HepG2 (cell line): Measurements from ENCODE around the gene C11orf21. TPM values are rescaled to one million over a fixed set of nuclear protein-coding genes. Genes with fewer than 3 reads are reported as not detected.

Source experiments
- ATAC-seq: fragments of 200-7000 bp; cut with Tn5 transposase; 3 replicates; pipeline ENCODE4 v1.9.1; 2020; ENCODE audit warnings: mild to moderate bottlenecking, moderate library complexity
- BruUV-seq: library from RNA; stranded (reverse); fragments of 400-500 nt; replicated peaks from 2 replicates; lab custom pipeline; 2021; lab: Mats Ljungman, UMichigan
- CTCF ChIA-PET: fragments of 300-600 bp; formaldehyde crosslinking; extraction: SDS; loops from one replicate; lab custom pipeline; 2021; ENCODE audit warnings: low total read pairs, inconsistent platforms, low intra/inter-chr PET ratio; lab: Yijun Ruan, JAX
- POLR2A ChIA-PET: fragments of 350-600 bp; sonication (Branson Sonifier 250); formaldehyde crosslinking; loops from one replicate; lab custom pipeline; 2020; ENCODE audit warnings: antibody characterized with exemption, inconsistent platforms; lab: Yijun Ruan, JAX
- DNase-seq: peaks from one replicate; pipeline ENCODE4 v3.0.0-alpha.2; 2015; ENCODE audit warnings: low spot score
- FAIRE-seq: peaks from 3 replicates; lab custom pipeline; 2011; peaks lifted over from hg19 to GRCh38; lab: Jason Lieb, UNC
- H2AFZ ChIP-seq: one replicate; pipeline ENCODE4 v1.6.1; 2011; ENCODE audit warnings: low read length, inconsistent platforms
- H3K27ac ChIP-seq: fragments of 300-600 bp; 3 replicates; pipeline ENCODE4 v1.8.0; 2011; ENCODE audit warnings: mixed run types, mild to moderate bottlenecking, mixed read lengths, low read length, inconsistent platforms; ENCODE audit not compliant: insufficient read depth; ENCODE audit errors: extremely low read length
- H3K27me3 ChIP-seq, 2 experiments: fragments of 200-600 bp in 1 of 2; 2 replicates in 1 of 2; 3 replicates in 1 of 2; pipeline versions ENCODE4 v1.6.0 to v1.8.0; 2011; ENCODE audit warnings: low read length in 2 of 2, mild to moderate bottlenecking in 2 of 2, moderate library complexity in 2 of 2, inconsistent platforms in 1 of 2; ENCODE audit not compliant: insufficient read depth in 2 of 2, control insufficient read depth in 1 of 2
- H3K36me3 ChIP-seq, 2 experiments: fragments of 200-600 bp in 1 of 2; replicated peaks in 1 of 2; 2 replicates in 1 of 2; 3 replicates in 1 of 2; pipeline versions ENCODE4 v1.5.1 to v1.8.0; 2011; ENCODE audit warnings: low read length in 2 of 2, inconsistent platforms in 1 of 2; ENCODE audit not compliant: insufficient read depth in 2 of 2, control insufficient read depth in 1 of 2
- H3K4me1 ChIP-seq: 2 replicates; pipeline ENCODE4 v1.5.1; 2012; ENCODE audit warnings: low read length, inconsistent platforms; ENCODE audit not compliant: insufficient read depth
- H3K4me2 ChIP-seq: 2 replicates; pipeline ENCODE4 v1.6.0; 2011; ENCODE audit warnings: low read depth, low read length, inconsistent platforms
- H3K4me3 ChIP-seq, 3 experiments: fragments of 200-600 bp in 1 of 3; sonication (generic), shearing (Covaris generic) in 1 of 3; replicated peaks in 1 of 3; 2 replicates each; pipeline ENCODE4 v1.5.1; 2011 to 2016; ENCODE audit warnings: low read length in 3 of 3, inconsistent platforms in 2 of 3, low read depth in 2 of 3, mild to moderate bottlenecking in 2 of 3, control low read depth in 1 of 3, mixed read lengths in 1 of 3; ENCODE audit not compliant: insufficient read depth in 1 of 3
- H3K79me2 ChIP-seq: one replicate; pipeline ENCODE4 v1.6.1; 2011; ENCODE audit warnings: low read length, inconsistent platforms; ENCODE audit not compliant: insufficient read depth
- H3K9ac ChIP-seq: 2 replicates; pipeline ENCODE4 v1.6.0; 2011; ENCODE audit warnings: mild to moderate bottlenecking, low read depth, low read length, inconsistent platforms; ENCODE audit not compliant: insufficient read depth
- H3K9me3 ChIP-seq: 2 replicates; pipeline ENCODE4 v1.5.1; 2012; ENCODE audit warnings: mild to moderate bottlenecking, low read length
- H4K20me1 ChIP-seq: 2 replicates; pipeline ENCODE4 v1.6.0; 2011; ENCODE audit warnings: inconsistent platforms, mild to moderate bottlenecking, low read length, moderate library complexity; ENCODE audit not compliant: insufficient read depth
- FOXK1 ChIP-seq: sonication (generic); formaldehyde crosslinking; IDR thresholded peaks from 2 replicates; pipeline ENCODE4 v1.4.0; 2020; ENCODE audit warnings: low read depth, missing genetic modification reagents, borderline replicate concordance
- HMG20B ChIP-seq: conservative IDR thresholded peaks from 2 replicates; pipeline ENCODE4 v1.6.1; 2016; ENCODE audit warnings: missing genetic modification reagents, missing compliant biosample characterization
- TCF7L2 ChIP-seq: IDR thresholded peaks from 2 replicates; pipeline ENCODE4 v1.6.1; 2011; ENCODE audit warnings: mild to moderate bottlenecking, low read depth, low read length, moderate library complexity
- TP53 ChIP-seq: sonication (generic); formaldehyde crosslinking; conservative IDR thresholded peaks from 2 replicates; pipeline ENCODE4 v1.4.0; 2020; ENCODE audit warnings: missing genetic modification reagents
- ZBTB3 ChIP-seq: sonication (generic); formaldehyde crosslinking; IDR thresholded peaks from 2 replicates; pipeline ENCODE4 v1.4.0; 2020; ENCODE audit warnings: low read depth, mild to moderate bottlenecking, moderate library complexity, missing genetic modification reagents, borderline replicate concordance
- ZIK1 ChIP-seq: sonication (generic); formaldehyde crosslinking; IDR thresholded peaks from 2 replicates; pipeline ENCODE4 v1.5.0; 2020; ENCODE audit warnings: mild to moderate bottlenecking, low read depth, missing genetic modification reagents, borderline replicate concordance
- ZKSCAN8 ChIP-seq: IDR thresholded peaks from 2 replicates; pipeline ENCODE4 v1.6.1; 2016; ENCODE audit warnings: borderline replicate concordance, missing genetic modification reagents, missing compliant biosample characterization
- ZMAT3 ChIP-seq: sonication (generic); formaldehyde crosslinking; conservative IDR thresholded peaks from 2 replicates; pipeline ENCODE4 v1.7.0; 2021; ENCODE audit warnings: missing genetic modification reagents
- ZNF33B ChIP-seq: sonication (generic); formaldehyde crosslinking; IDR thresholded peaks from 2 replicates; pipeline ENCODE4 v1.5.1; 2020; ENCODE audit warnings: mild to moderate bottlenecking, missing genetic modification reagents
- ZNF563 ChIP-seq: sonication (generic); formaldehyde crosslinking; IDR thresholded peaks from 2 replicates; pipeline ENCODE4 v1.8.0; 2022; ENCODE audit warnings: mild to moderate bottlenecking, moderate library complexity, missing genetic modification reagents
- ZNF580 ChIP-seq: IDR thresholded peaks from 2 replicates; pipeline ENCODE4 v1.6.1; 2016; ENCODE audit warnings: low read depth, borderline replicate concordance
- ZSCAN9 ChIP-seq: IDR thresholded peaks from 2 replicates; pipeline ENCODE4 v1.6.1; 2016; ENCODE audit warnings: borderline replicate concordance
- WGBS: methylation state at CpG from one replicate; pipeline ENCODE4 v1.1.6; 2017; ENCODE audit warnings: low lambda C conversion rate; 5-methylcytosine and 5-hydroxymethylcytosine counted together
- in situ Hi-C: cut with HindIII; loops from 2 replicates; pipeline ENCODE4 v1.10.0; 2017; ENCODE audit warnings: low pct_unique_long_range_greater_than_20kb; ENCODE audit not compliant: extremely low pct_ligation_motif_present
- intact Hi-C: fragments of 100-400 bp; cut with micrococcal nuclease; formaldehyde crosslinking; loops from one replicate; pipeline ENCODE4 v1.10.0; 2022; ENCODE audit not compliant: unreplicated experiment
- polyA plus RNA-seq, 8 experiments: library from polyadenylated mRNA; depleted of rRNA in 3 of 8; stranded (reverse) in 7 of 8; unstranded in 1 of 8; fragments of >200 nt; fragmentation: Illumina TruSeq in 4 of 8; extraction: Trizol in 4 of 8; gene quantifications; 2 replicates each; pipeline versions ENCODE4 v1.2.1 to v1.2.3, GENCODE V29; 2011 to 2016; ENCODE audit warnings: low read depth in 4 of 8, missing spikeins in 1 of 8, mixed read lengths in 1 of 8; ENCODE audit not compliant: insufficient read depth in 1 of 8
- total RNA-seq, 5 experiments: library from RNA; depleted of rRNA; stranded (reverse); fragments of >200 nt; fragmentation: Illumina TruSeq; extraction: Trizol; gene quantifications; 2 replicates each; pipeline ENCODE4 v1.2.3, GENCODE V29; 2016; ENCODE audit warnings: low read depth in 1 of 5
- TF ChIP-seq, protein P1 (sequence below): sonication (generic); formaldehyde crosslinking; IDR thresholded peaks from 2 replicates; pipeline ENCODE4 v1.5.0; 2020; ENCODE audit warnings: missing genetic modification reagents
- TF ChIP-seq, protein P2 (sequence below): sonication (generic); formaldehyde crosslinking; IDR thresholded peaks from 2 replicates; pipeline ENCODE4 v1.9.0; 2022; ENCODE audit warnings: missing genetic modification reagents, mild to moderate bottlenecking, borderline replicate concordance

C11orf21 gene
- total and polyA plus RNA-seq, 2 of the 13 experiments (the other 11 are each of a cell fraction or from before 2014, with no cell fraction given): 0.08 TPM; not detected in 1

GRCh38 chr11:2300290-2300935 lies 1.3 kb downstream of the C11orf21 start:
- TF ChIP-seq ZNF563 (no peak), ZIK1 (CRISPR knock-in tag) (no peak), ZMAT3 (CRISPR knock-in tag) (no peak), FOXK1 (CRISPR knock-in tag) (no peak), TCF7L2 (no peak), ZBTB3 (CRISPR knock-in tag) (no peak), ZNF33B (CRISPR knock-in tag) (no peak), ZKSCAN8 (CRISPR knock-in tag) (no peak), ZNF580 (CRISPR knock-in tag) (no peak), HMG20B (CRISPR knock-in tag) (no peak), TP53 (CRISPR knock-in tag) (no peak), ZSCAN9 (no peak)
- TF ChIP-seq, protein P1, sequence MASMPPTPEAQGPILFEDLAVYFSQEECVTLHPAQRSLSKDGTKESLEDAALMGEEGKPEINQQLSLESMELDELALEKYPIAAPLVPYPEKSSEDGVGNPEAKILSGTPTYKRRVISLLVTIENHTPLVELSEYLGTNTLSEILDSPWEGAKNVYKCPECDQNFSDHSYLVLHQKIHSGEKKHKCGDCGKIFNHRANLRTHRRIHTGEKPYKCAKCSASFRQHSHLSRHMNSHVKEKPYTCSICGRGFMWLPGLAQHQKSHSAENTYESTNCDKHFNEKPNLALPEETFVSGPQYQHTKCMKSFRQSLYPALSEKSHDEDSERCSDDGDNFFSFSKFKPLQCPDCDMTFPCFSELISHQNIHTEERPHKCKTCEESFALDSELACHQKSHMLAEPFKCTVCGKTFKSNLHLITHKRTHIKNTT (CRISPR knock-in tag): no peak
- TF ChIP-seq, protein P2, sequence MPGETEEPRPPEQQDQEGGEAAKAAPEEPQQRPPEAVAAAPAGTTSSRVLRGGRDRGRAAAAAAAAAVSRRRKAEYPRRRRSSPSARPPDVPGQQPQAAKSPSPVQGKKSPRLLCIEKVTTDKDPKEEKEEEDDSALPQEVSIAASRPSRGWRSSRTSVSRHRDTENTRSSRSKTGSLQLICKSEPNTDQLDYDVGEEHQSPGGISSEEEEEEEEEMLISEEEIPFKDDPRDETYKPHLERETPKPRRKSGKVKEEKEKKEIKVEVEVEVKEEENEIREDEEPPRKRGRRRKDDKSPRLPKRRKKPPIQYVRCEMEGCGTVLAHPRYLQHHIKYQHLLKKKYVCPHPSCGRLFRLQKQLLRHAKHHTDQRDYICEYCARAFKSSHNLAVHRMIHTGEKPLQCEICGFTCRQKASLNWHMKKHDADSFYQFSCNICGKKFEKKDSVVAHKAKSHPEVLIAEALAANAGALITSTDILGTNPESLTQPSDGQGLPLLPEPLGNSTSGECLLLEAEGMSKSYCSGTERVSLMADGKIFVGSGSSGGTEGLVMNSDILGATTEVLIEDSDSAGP: no peak
- no peak for ATAC-seq
- peaks cover 2 to 20% of the 10 kb centered on the region in 2 experiments; a peak in 2 of 5 replicates for H3K27me3 ChIP-seq
- H3K9me3 ChIP-seq: no peaks in the 10 kb centered on the region
- no peak overlapping the region for H3K9ac ChIP-seq
- H3K36me3 ChIP-seq: no peaks in the 10 kb centered on the region
- no peak for DNase-seq
- no peak overlapping the region for H3K4me2 ChIP-seq
- WGBS: 67% methylated on average over 1 of the region's 19 CpGs
- ChIA-PET CTCF (interaction anchor here (3.6 kb wide), 1 partner anchor 103 kb away, joined by 72 read pairs; no protein-coding TSS in a partner anchor), POLR2A (no interaction called here)
- intact Hi-C loops (no loop called here), in situ Hi-C loops (no loop called here)
- H2AFZ ChIP-seq: no peak overlapping the region
- H3K27ac ChIP-seq: no peak overlapping the region
- no peak overlapping the region for H3K4me3 ChIP-seq
- no peak for FAIRE-seq
- no peaks in the 10 kb centered on the region for H3K79me2 ChIP-seq
- peaks cover 31% of the 10 kb centered on the region for H3K4me1 ChIP-seq
- no peaks in the 10 kb centered on the region for H4K20me1 ChIP-seq
- no TSS peak for BruUV-seq
